Breast epithelium (tissue), 4 donors: Measurements from ENCODE around the gene POLR1G. TPM values are rescaled to one million over a fixed set of nuclear protein-coding genes. Genes with fewer than 3 reads are reported as not detected.
A peak's percentile ranks its signal among the peaks of the same experiment; 100 is the strongest.

Experiments
- DNase-seq, 2 donors: peaks; one replicate each; pipeline ENCODE4 v3.0.0-alpha.2; 2019; ENCODE audit warnings: low spot score in 2 of 2
- H3K27ac ChIP-seq, 2 donors: fragments of 200-600 bp; sonication (generic) in 1 of 2; one replicate each; pipeline ENCODE4 v1.5.1; 2016 to 2019; ENCODE audit warnings: mild to moderate bottlenecking in 1 of 2
- H3K27me3 ChIP-seq, 2 donors: fragments of 200-600 bp; sonication (generic) in 1 of 2; one replicate each; pipeline versions ENCODE4 v1.5.1 to v1.6.0; 2017 to 2019; ENCODE audit warnings: control low read depth in 1 of 2, mild to moderate bottlenecking in 1 of 2
- H3K36me3 ChIP-seq: fragments of 200-600 bp; one replicate; pipeline ENCODE4 v1.5.1; 2019
- H3K4me1 ChIP-seq, 2 donors: fragments of 200-600 bp; sonication (generic); one replicate each; pipeline ENCODE4 v1.5.1; 2016 to 2019; ENCODE audit warnings: control low read depth in 1 of 2
- H3K4me3 ChIP-seq, 3 donors: fragments of 200-600 bp; sonication (generic); 1 replicate in 2 of 3; 2 replicates in 1 of 3; pipeline ENCODE4 v1.5.1; 2016 to 2019; ENCODE audit warnings: mild to moderate bottlenecking in 3 of 3, moderate library complexity in 2 of 3
- H3K9me3 ChIP-seq, 2 donors: fragments of 200-600 bp; sonication (generic) in 1 of 2; one replicate each; pipeline ENCODE4 v1.5.1; 2016 to 2019; ENCODE audit warnings: control low read depth in 1 of 2
- CTCF ChIP-seq, 3 donors: fragments of 450-650 bp; IDR thresholded peaks; one replicate each; pipeline ENCODE4 v1.5.1; 2016 to 2017; ENCODE audit warnings: antibody characterized with exemption in 3 of 3, mild to moderate bottlenecking in 3 of 3, moderate library complexity in 3 of 3
- POLR2A ChIP-seq: fragments of 450-650 bp; IDR thresholded peaks from one replicate; pipeline ENCODE4 v1.6.1; 2016; ENCODE audit warnings: antibody characterized with exemption, mild to moderate bottlenecking, moderate library complexity
- POLR2AphosphoS5 ChIP-seq, 3 donors: sonication (generic); formaldehyde crosslinking; IDR thresholded peaks; one replicate each; pipeline ENCODE4 v1.6.1; 2017; ENCODE audit warnings: antibody characterized with exemption in 3 of 3
- intact Hi-C: fragments of 100-400 bp; cut with DNase I; formaldehyde crosslinking; loops from one replicate; pipeline ENCODE4 v1.15.1; 2023; ENCODE audit warnings: low total_unique reads
- total RNA-seq, 3 donors: library from RNA; depleted of rRNA; stranded (reverse); fragments of >200 nt; gene quantifications; one replicate each; pipeline ENCODE4 v1.1.0, GENCODE V29; 2016

Gene POLR1G
- total RNA-seq, 3 donors from 2014 or later, result 2.6 to 6.9 (median 5.3) TPM

GRCh38 chr19:45439190-45439568, 32.7 kb downstream of the POLR1G start:
- Histone ChIP-seq H3K36me3 (no peaks in the 10 kb centered on the region), H3K27me3 (no peaks in the 10 kb centered on the region), H3K4me1 (peaks cover 0 to 4% of the 10 kb centered on the region in 2 donors), H3K27ac (peak overlapping the region; percentile 96 to 97), H3K4me3 (peak overlapping the region; percentile 58 to 88 (median 74)), H3K9me3 (no peaks in the 10 kb centered on the region)
- no peak for DNase-seq
- intact Hi-C loops, result loop anchor here (2.0 kb wide), 1 partner anchor 42 kb away; no protein-coding TSS in a partner anchor
- no peak for TF ChIP-seq CTCF (IDR thresholded peaks at IDR 0.05)
- TF ChIP-seq POLR2A, result no peak
- TF ChIP-seq POLR2AphosphoS5 (IDR thresholded peaks at IDR 0.05), result no peak

GRCh38 chr19:45439569-45440258, 33.3 kb downstream of the POLR1G start:
- peak; percentile 69 to 75 for DNase-seq
- Histone ChIP-seq H3K36me3 (no peaks in the 10 kb centered on the region), H3K27me3 (no peaks in the 10 kb centered on the region), H3K9me3 (no peaks in the 10 kb centered on the region), H3K4me1 (peaks cover 0 to 7% of the 10 kb centered on the region in 2 donors), H3K4me3 (peak overlapping the region; percentile 58 to 88 (median 74)), H3K27ac (peak overlapping the region; percentile 96 to 97)
- TF ChIP-seq POLR2AphosphoS5 (IDR thresholded peaks at IDR 0.05), result peak in 2 of 3 donors; percentile 37 to 64
- TF ChIP-seq CTCF (IDR thresholded peaks at IDR 0.05), result peak; percentile 96 to 99 (median 99)
- TF ChIP-seq POLR2A, result no peak
- intact Hi-C loops, result loop anchor here (2.0 kb wide), 1 partner anchor 41 kb away; no protein-coding TSS in a partner anchor

- Histone ChIP-seq H3K4me3 (peak overlapping the region; percentile 58 to 88 (median 74)), H3K36me3 (no peaks in the 10 kb centered on the region), H3K27ac (peak overlapping the region; percentile 96 to 97), H3K27me3 (no peaks in the 10 kb centered on the region), H3K4me1 (peaks cover 0 to 12% of the 10 kb centered on the region in 2 donors), H3K9me3 (no peaks in the 10 kb centered on the region)
- DNase-seq, result no peak
- intact Hi-C loops, result no loop called here
- TF ChIP-seq POLR2A (no peak), POLR2AphosphoS5 (IDR thresholded peaks at IDR 0.05) (no peak), CTCF (IDR thresholded peaks at IDR 0.05) (no peak)
Measured at GRCh38 chr19:45440259-45440638, 33.8 kb downstream of the POLR1G start.

DNA sequence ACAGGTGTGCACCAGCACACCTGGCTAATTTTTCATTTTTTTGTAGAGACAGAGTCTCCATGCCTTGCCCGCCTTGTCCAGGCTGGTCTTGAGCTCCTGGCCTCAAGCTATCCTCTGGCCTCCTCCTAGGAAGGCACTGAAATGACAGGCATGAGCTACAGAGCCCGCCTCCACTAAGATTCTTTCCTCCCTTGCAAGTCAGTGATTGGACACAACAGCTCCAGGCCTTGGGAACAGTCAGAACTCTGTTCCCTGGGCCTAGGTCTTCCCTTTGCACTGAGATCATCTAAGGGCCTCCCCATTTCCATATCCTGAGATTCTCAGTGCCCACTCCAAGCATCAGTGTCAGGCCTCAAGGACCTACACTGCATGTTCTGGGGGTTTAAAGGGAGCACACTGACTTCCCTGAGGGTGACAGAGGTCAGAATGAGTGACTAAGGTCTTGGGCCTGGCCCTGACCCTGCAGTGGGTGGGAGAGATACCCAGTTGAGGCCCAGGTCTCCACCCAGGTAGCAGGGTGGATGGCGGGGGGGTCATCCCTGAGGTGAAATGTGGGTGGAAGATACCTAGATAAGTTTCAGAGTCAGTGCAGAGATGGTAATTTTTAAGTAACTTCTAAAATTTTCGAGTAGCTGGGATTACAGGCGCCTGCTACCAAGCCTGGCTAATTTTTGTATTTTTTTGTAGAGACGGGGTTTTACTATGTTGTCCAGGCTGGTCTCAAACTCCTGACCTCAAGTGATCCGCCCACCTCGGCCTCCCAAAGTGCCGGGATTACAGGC, 34.6 kb downstream of the POLR1G start:
- Histone ChIP-seq H3K4me1 (peaks cover 0 to 12% of the 10 kb centered on the region in 2 donors), H3K36me3 (no peaks in the 10 kb centered on the region), H3K27ac (peak overlapping the region; percentile 96 to 97), H3K4me3 (no peak overlapping the region), H3K9me3 (no peaks in the 10 kb centered on the region), H3K27me3 (no peaks in the 10 kb centered on the region)
- intact Hi-C loops, result no loop called here
- no peak for DNase-seq
- TF ChIP-seq POLR2A (no peak), CTCF (IDR thresholded peaks at IDR 0.05) (no peak)

DNA sequence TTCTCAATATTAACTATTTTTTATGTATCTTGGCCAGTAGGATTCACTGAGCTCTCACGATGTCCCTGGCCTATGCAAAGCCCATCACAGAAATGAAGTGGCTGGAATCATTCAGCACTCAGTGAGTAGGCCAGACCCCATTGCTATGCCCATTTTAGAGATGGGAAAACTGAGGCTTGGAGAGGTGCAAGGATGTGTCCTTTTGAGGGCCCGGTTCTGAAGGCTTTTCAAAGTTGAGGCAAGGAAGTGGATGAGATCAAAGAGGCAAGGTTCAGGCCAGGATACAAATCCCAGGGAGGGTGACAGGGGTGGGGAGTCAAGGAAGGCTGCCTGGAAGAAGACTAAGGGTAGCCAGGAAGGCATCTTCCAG, 35.9 kb downstream of the POLR1G start:
- H3K27me3 ChIP-seq, result no peaks in the 10 kb centered on the region
- H3K4me1 ChIP-seq, result peaks cover 0 to 12% of the 10 kb centered on the region in 2 donors
- DNase-seq, result no peak
- TF ChIP-seq POLR2A (no peak), CTCF (IDR thresholded peaks at IDR 0.05) (no peak), POLR2AphosphoS5 (IDR thresholded peaks at IDR 0.05) (no peak)
- no peaks in the 10 kb centered on the region for H3K36me3 ChIP-seq
- no peaks in the 10 kb centered on the region for H3K9me3 ChIP-seq
- peak overlapping the region; percentile 99 to 100 for H3K27ac ChIP-seq
- intact Hi-C loops, result no loop called here
- H3K4me3 ChIP-seq, result no peak overlapping the region
